ENCODE results near the gene EEF2.

Gene EEF2

DNA sequence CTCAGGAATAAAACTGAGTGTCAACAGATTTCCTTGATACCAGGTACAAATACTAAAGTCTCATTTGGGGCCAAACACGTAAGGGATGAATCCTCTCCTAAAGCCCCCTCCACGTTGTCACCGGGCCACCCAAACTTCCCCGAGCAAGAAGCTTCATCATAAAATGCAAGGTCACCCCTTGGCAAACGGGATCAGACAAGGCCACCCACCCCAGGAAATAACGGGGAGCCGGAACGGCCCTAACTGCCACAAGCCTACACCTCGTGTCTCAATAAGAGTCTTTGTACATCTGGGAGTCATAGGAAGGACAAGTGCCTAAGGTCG lies 717 bp downstream of the EEF2 start:
- no peak for DNase-seq (ENCODE audit: low read depth)
- no peak for TF ChIP-seq POLR2A (IDR thresholded peaks at IDR 0.05; ENCODE audit: extremely low read depth, insufficient read length)
- TF ChIP-seq MAX (IDR thresholded peaks at IDR 0.05; ENCODE audit: low read depth, low read length) = no peak
- no peak for TF ChIP-seq MYC (IDR thresholded peaks at IDR 0.05; ENCODE audit: low read depth, low read length)
- TF ChIP-seq CTCF (IDR thresholded peaks at IDR 0.05; ENCODE audit: low read depth, low read length) = no peak
- H3K4me3 ChIP-seq (ENCODE audit: low read depth, low read length) = peak overlapping the region; percentile 86

DNA sequence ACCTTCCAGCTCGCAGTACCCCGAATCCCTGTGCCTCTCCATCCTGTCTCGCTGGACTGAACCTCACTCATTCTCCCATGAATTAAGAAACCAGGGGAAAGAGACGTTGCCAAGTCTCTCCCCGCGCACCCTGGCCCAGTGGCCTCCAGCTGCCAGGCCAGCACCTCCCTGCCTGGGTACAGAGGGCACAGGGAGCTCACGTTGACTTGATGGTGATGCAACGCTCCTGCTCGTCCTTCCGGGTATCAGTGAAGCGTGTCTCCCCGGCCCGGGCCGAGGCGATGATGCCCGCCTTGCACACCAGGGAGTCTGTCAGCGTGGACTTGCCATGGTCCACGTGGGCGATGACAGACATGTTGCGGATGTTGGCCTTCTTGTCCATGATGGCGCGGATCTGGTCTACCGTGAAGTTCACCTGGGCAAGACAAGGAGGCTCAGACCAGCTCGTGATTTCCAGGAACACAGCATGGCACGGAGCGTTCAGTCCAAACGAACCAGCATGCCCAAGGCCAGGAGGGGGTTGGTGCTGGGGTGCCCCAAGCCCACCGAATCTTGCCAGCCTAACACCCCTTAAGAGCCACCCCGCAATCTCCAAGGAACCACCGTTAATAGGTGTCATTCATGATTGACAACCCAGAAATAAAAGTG lies 1.2 kb downstream of the EEF2 start:
- H3K4me3 ChIP-seq (ENCODE audit: low read depth, low read length) = peak overlapping the region; percentile 86
- TF ChIP-seq MYC (IDR thresholded peaks at IDR 0.05; ENCODE audit: low read depth, low read length) (no peak), CTCF (IDR thresholded peaks at IDR 0.05; ENCODE audit: low read depth, low read length) (no peak), MAX (IDR thresholded peaks at IDR 0.05; ENCODE audit: low read depth, low read length) (peak; percentile 73), POLR2A (IDR thresholded peaks at IDR 0.05; ENCODE audit: extremely low read depth, insufficient read length) (no peak)
- DNase-seq (ENCODE audit: low read depth) = peak; percentile 56

GRCh38 chr19:3983542-3983914 lies 1.7 kb downstream of the EEF2 start:
- peak overlapping the region; percentile 86 for H3K4me3 ChIP-seq (ENCODE audit: low read depth, low read length)
- no peak for TF ChIP-seq POLR2A (IDR thresholded peaks at IDR 0.05; ENCODE audit: extremely low read depth, insufficient read length)
- TF ChIP-seq CTCF (IDR thresholded peaks at IDR 0.05; ENCODE audit: low read depth, low read length) = no peak
- no peak for TF ChIP-seq MYC (IDR thresholded peaks at IDR 0.05; ENCODE audit: low read depth, low read length)
- no peak for TF ChIP-seq MAX (IDR thresholded peaks at IDR 0.05; ENCODE audit: low read depth, low read length)
- DNase-seq (ENCODE audit: low read depth) = no peak

GRCh38 chr19:3982701-3983541 lies 2.3 kb downstream of the EEF2 start:
- peak; percentile 11 for DNase-seq (ENCODE audit: low read depth)

More at GRCh38 chr19:3982701-3983541, 2.3 kb downstream of the EEF2 start:
- peak overlapping the region; percentile 86 for H3K4me3 ChIP-seq (ENCODE audit: low read depth, low read length)
- TF ChIP-seq CTCF (IDR thresholded peaks at IDR 0.05; ENCODE audit: low read depth, low read length) (no peak), POLR2A (IDR thresholded peaks at IDR 0.05; ENCODE audit: extremely low read depth, insufficient read length) (no peak), MYC (IDR thresholded peaks at IDR 0.05; ENCODE audit: low read depth, low read length) (no peak), MAX (IDR thresholded peaks at IDR 0.05; ENCODE audit: low read depth, low read length) (no peak)
